HG02798 (cell line): ENCODE measurements around the gene FAM20A.

Source experiments
- ATAC-seq: cut with Tn5 transposase; IDR thresholded peaks from one replicate; pipeline ENCODE4 v1.9.1; 2021; ENCODE audit warnings: mild to moderate bottlenecking; ENCODE audit not compliant: unreplicated experiment, poor library complexity

Gene FAM20A

GRCh38 chr17:68570526-68570925 is 30.6 kb downstream of the FAM20A start:
- no peak for ATAC-seq

GRCh38 chr17:68569346-68569745 is 31.8 kb downstream of the FAM20A start:
- ATAC-seq: no peak

- ATAC-seq: no peak
These were observed 32.6 kb downstream of the FAM20A start for GRCh38 chr17:68568581-68568980.

GRCh38 chr17:68567581-68567980 is 33.6 kb downstream of the FAM20A start:
- ATAC-seq: no peak

- ATAC-seq: no peak
These were observed 34.1 kb downstream of the FAM20A start for GRCh38 chr17:68567035-68567434.

GRCh38 chr17:68566442-68566738 is 34.8 kb downstream of the FAM20A start:
- ATAC-seq: no peak

GRCh38 chr17:68565661-68566441 is 35.3 kb downstream of the FAM20A start:
- no peak for ATAC-seq

- no peak for ATAC-seq
These were observed 36.6 kb downstream of the FAM20A start for GRCh38 chr17:68564415-68565111.

- no peak for ATAC-seq
These were observed 38.4 kb downstream of the FAM20A start for GRCh38 chr17:68562736-68563135.

- ATAC-seq: no peak
These were observed 40.0 kb downstream of the FAM20A start for GRCh38 chr17:68560966-68561720.

- ATAC-seq: no peak
These were observed 41.9 kb downstream of the FAM20A start for GRCh38 chr17:68559316-68559715.

- ATAC-seq: no peak
These were observed 44.6 kb downstream of the FAM20A start for GRCh38 chr17:68556551-68556950.

GRCh38 chr17:68544111-68544915 is 56.9 kb downstream of the FAM20A start:
- ATAC-seq: no peak

GRCh38 chr17:68542698-68543463 is 58.3 kb downstream of the FAM20A start:
- ATAC-seq: no peak

GRCh38 chr17:68541816-68542215 is 59.4 kb downstream of the FAM20A start:
- no peak for ATAC-seq

GRCh38 chr17:68540981-68541380 is 60.2 kb downstream of the FAM20A start:
- no peak for ATAC-seq

- no peak for ATAC-seq
These were observed 61.4 kb downstream of the FAM20A start for GRCh38 chr17:68539548-68540467.

GRCh38 chr17:68535922-68536321 is 65.2 kb downstream of the FAM20A start:
- no peak for ATAC-seq

- ATAC-seq: no peak
These were observed 66.5 kb downstream of the FAM20A start for GRCh38 chr17:68534695-68535088.
